IMR-90 (cell line): Measurements from ENCODE around the gene EXOC2.

Experiments used
- CEBPB ChIP-seq: IDR thresholded peaks from 2 replicates; pipeline ENCODE4 v1.6.1; 2012; ENCODE audit warnings: low read depth, low read length, improper control_type of control experiment
- CHD1 ChIP-seq: IDR thresholded peaks from 2 replicates; pipeline ENCODE4 v1.6.1; 2012; ENCODE audit warnings: low read depth, low read length, improper control_type of control experiment
- CTCF ChIP-seq: conservative IDR thresholded peaks from 2 replicates; pipeline ENCODE4 v1.5.1; 2012; ENCODE audit warnings: mild to moderate bottlenecking, low read depth, low read length, improper control_type of control experiment
- ELK1 ChIP-seq: fragments of 150-350 bp; IDR thresholded peaks from 2 replicates; pipeline ENCODE4 v1.6.1; 2016; ENCODE audit warnings: low read depth, mild to moderate bottlenecking, low read length, moderate library complexity, borderline replicate concordance
- FOS ChIP-seq: fragments of 150-350 bp; IDR thresholded peaks from 2 replicates; pipeline ENCODE4 v1.6.1; 2016; ENCODE audit warnings: low read depth, low read length
- MAZ ChIP-seq: IDR thresholded peaks from 2 replicates; pipeline ENCODE4 v1.6.1; 2012; ENCODE audit warnings: low read depth, mild to moderate bottlenecking, low read length, improper control_type of control experiment, moderate library complexity, borderline replicate concordance
- MXI1 ChIP-seq: IDR thresholded peaks from 2 replicates; pipeline ENCODE4 v1.6.1; 2012; ENCODE audit warnings: low read depth, mild to moderate bottlenecking, low read length, moderate library complexity, borderline replicate concordance
- NFE2L2 ChIP-seq: fragments of 150-350 bp; IDR thresholded peaks from 2 replicates; pipeline ENCODE4 v1.6.1; 2016; ENCODE audit warnings: low read depth, mild to moderate bottlenecking, low read length
- POLR2A ChIP-seq: IDR thresholded peaks from 2 replicates; pipeline ENCODE4 v1.6.1; 2012; ENCODE audit warnings: mild to moderate bottlenecking, low read depth, low read length
- RAD21 ChIP-seq: IDR thresholded peaks from 2 replicates; pipeline ENCODE4 v1.6.1; 2012; ENCODE audit warnings: low read length, improper control_type of control experiment
- RCOR1 ChIP-seq: IDR thresholded peaks from 2 replicates; pipeline ENCODE4 v1.6.1; 2012; ENCODE audit warnings: mild to moderate bottlenecking, low read length, improper control_type of control experiment; ENCODE audit not compliant: insufficient replicate concordance
- RFX5 ChIP-seq: IDR thresholded peaks from 2 replicates; pipeline ENCODE4 v1.8.0; 2012; ENCODE audit warnings: low read depth, mild to moderate bottlenecking, low read length, moderate library complexity
- SMC3 ChIP-seq: fragments of 150-350 bp; IDR thresholded peaks from 2 replicates; pipeline ENCODE4 v1.6.1; 2016; ENCODE audit warnings: low read depth, mild to moderate bottlenecking, antibody characterized with exemption, low read length, moderate library complexity
- USF2 ChIP-seq: fragments of 150-350 bp; IDR thresholded peaks from 2 replicates; pipeline ENCODE4 v1.6.1; 2017; ENCODE audit warnings: mild to moderate bottlenecking, antibody characterized with exemption, low read length, low read depth

GRCh38 chr6:498795-499231, 194.1 kb downstream of the EXOC2 start:
- TF ChIP-seq POLR2A (no peak), SMC3 (no peak), NFE2L2 (no peak), CTCF (no peak), RAD21 (no peak), MAZ (no peak), RFX5 (no peak), ELK1 (no peak), USF2 (no peak), FOS (no peak), CHD1 (no peak), RCOR1 (no peak), MXI1 (no peak), CEBPB (no peak)
